Pancreas (tissue), 10 donors: ENCODE data around the gene POMGNT1. TPM values are rescaled to one million over a fixed set of nuclear protein-coding genes. Genes with fewer than 3 reads are reported as not detected.
A peak's percentile ranks its signal among the peaks of the same experiment; 100 is the strongest.

ENCODE experiments used
- ATAC-seq, 4 donors: fragments of 200-7000 bp; cut with Tn5 transposase; one replicate each; pipeline versions ENCODE4 v1.8.0 to v1.9.1; 2020; ENCODE audit warnings: mild to moderate bottlenecking in 4 of 4, moderate library complexity in 4 of 4
- DNase-seq, 6 donors: peaks; one replicate each; pipeline ENCODE4 v3.0.0-alpha.2; 2020
- FAIRE-seq: peaks from 2 replicates; lab custom pipeline; 2012; peaks lifted over from hg19 to GRCh38; lab: Jason Lieb, UNC
- H3K27ac ChIP-seq, 4 donors: fragments of 200-600 bp; sonication (generic); 1 replicate in 3 of 4; 2 replicates in 1 of 4; pipeline versions ENCODE4 v1.5.0 to v1.8.0; 2020
- H3K27me3 ChIP-seq, 4 donors: fragments of 200-600 bp; one replicate each; pipeline ENCODE4 v1.8.0; 2021
- H3K36me3 ChIP-seq, 3 donors: fragments of 200-600 bp; sonication (generic) in 1 of 3; one replicate each; pipeline versions ENCODE4 v1.5.0 to v1.8.0; 2020 to 2021
- H3K4me1 ChIP-seq, 3 donors: fragments of 200-600 bp; one replicate each; pipeline ENCODE4 v1.8.0; 2021
- H3K4me3 ChIP-seq, 4 donors: fragments of 200-600 bp; sonication (generic) in 2 of 4; one replicate each; pipeline versions ENCODE4 v1.5.0 to v1.8.0; 2020 to 2021
- H3K9me3 ChIP-seq, 4 donors: fragments of 200-600 bp; one replicate each; pipeline ENCODE4 v1.8.0; 2021
- CTCF ChIP-seq, 4 donors: fragments of 200-600 bp; sonication (generic) in 3 of 4; IDR thresholded peaks; one replicate each; pipeline versions ENCODE4 v1.5.0 to v1.8.0; 2021; ENCODE audit warnings: antibody characterized with exemption in 4 of 4
- WGBS, 2 donors: extraction: QIAGEN DNeasy Blood & Tissue Kit; methylation state at CpG; one replicate each; pipeline ENCODE4 v1.1.7; 2013; 5-methylcytosine and 5-hydroxymethylcytosine counted together
- intact Hi-C, 3 donors: fragments of 100-400 bp; cut with DNase I; formaldehyde crosslinking; loops; one replicate each; pipeline versions ENCODE4 v1.11.1 to v1.14.2; 2022
- polyA plus RNA-seq, 2 donors: library from polyadenylated mRNA; stranded (reverse); fragments of 200-250 nt; gene quantifications; one replicate each; pipeline ENCODE4 v1.2.3, GENCODE V29; 2013
- total RNA-seq, 6 donors: library from RNA; stranded (reverse); fragmentation: NEBNext Ultra II Directional in 4 of 6; extraction: Animal tissue kit (Norgen Biotek cat#: 25700) in 4 of 6; gene quantifications; one replicate each; pipeline versions ENCODE4 v1.2.1 to v1.2.4, GENCODE V29; 2021 to 2023
- donor health status: healthy with polysubstance abuse.
- donor health status: DM: no; HTN: no; CAD: no; lungs with moderate emphysema.
- donor health status: DM: no; HTN: no; CAD: no.
- donor health status: control.
- donor health status: control.
- donor health status: Bipolar disorder and iron deficiency.
- donor health status: DM: yes; HTN: yes; CAD: no.
- donor health status: DM: no; HTN: no; CAD: no.
- donor health status: DM: no; HTN: no; CAD: no.
- donor health status: DM: yes; HTN: yes; CAD: no.

Gene POMGNT1
- total and polyA plus RNA-seq, 8 donors, result 23.5 to 59.2 (median 36.1) TPM

GRCh38 chr1:46206399-46206798, 8.2 kb upstream of the POMGNT1 start:
- TF ChIP-seq CTCF (IDR thresholded peaks at IDR 0.05), result no peak
- Histone ChIP-seq H3K9me3 (no peaks in the 10 kb centered on the region), H3K4me1 (no peaks in the 10 kb centered on the region), H3K27me3 (no peaks in the 10 kb centered on the region), H3K27ac (no peak overlapping the region), H3K4me3 (no peak overlapping the region), H3K36me3 (no peaks in the 10 kb centered on the region)
- DNase-seq, result no peak
- WGBS, 2 donors, result 78 to 88% methylated on average over 2 of the region's 2 CpGs
- intact Hi-C loops, result no loop called here
- no peak for FAIRE-seq
- no peak for ATAC-seq

- ATAC-seq, result no peak
- Histone ChIP-seq H3K36me3 (no peaks in the 10 kb centered on the region), H3K27me3 (no peaks in the 10 kb centered on the region), H3K4me3 (no peak overlapping the region), H3K27ac (no peak overlapping the region), H3K4me1 (no peaks in the 10 kb centered on the region), H3K9me3 (no peaks in the 10 kb centered on the region)
- 25 to 40% methylated on average over 3 of the region's 3 CpGs for WGBS, 2 donors
- DNase-seq, result no peak
- no peak for TF ChIP-seq CTCF (IDR thresholded peaks at IDR 0.05)
- intact Hi-C loops, result no loop called here
- no peak for FAIRE-seq
Measured at GRCh38 chr1:46205791-46206190, 7.6 kb upstream of the POMGNT1 start.

- H3K27ac ChIP-seq, result no peak overlapping the region
- H3K27me3 ChIP-seq, result no peaks in the 10 kb centered on the region
- no peak for ATAC-seq
- intact Hi-C loops, result no loop called here
- TF ChIP-seq CTCF (IDR thresholded peaks at IDR 0.05), result no peak
- H3K9me3 ChIP-seq, result no peaks in the 10 kb centered on the region
- no peak for FAIRE-seq
- H3K36me3 ChIP-seq, result no peaks in the 10 kb centered on the region
- WGBS, 2 donors, result 80 to 89% methylated on average over 3 of the region's 3 CpGs
- no peaks in the 10 kb centered on the region for H3K4me1 ChIP-seq
- no peak for DNase-seq
- H3K4me3 ChIP-seq, result no peak overlapping the region
Measured at GRCh38 chr1:46205141-46205540, 6.9 kb upstream of the POMGNT1 start.

- Histone ChIP-seq H3K27me3 (no peaks in the 10 kb centered on the region), H3K4me3 (peak overlapping the region in 1 of 4 donors; percentile 47), H3K36me3 (no peaks in the 10 kb centered on the region), H3K4me1 (peaks cover 0 to 2% (median 0%) of the 10 kb centered on the region in 3 donors), H3K27ac (no peak overlapping the region), H3K9me3 (no peaks in the 10 kb centered on the region)
- ATAC-seq (no peak), FAIRE-seq (no peak), DNase-seq (no peak)
- WGBS, 2 donors, result 71 to 78% methylated on average over 5 of the region's 5 CpGs
- intact Hi-C loops, result no loop called here
- no peak for TF ChIP-seq CTCF (IDR thresholded peaks at IDR 0.05)
Measured at GRCh38 chr1:46204406-46204742, 6.1 kb upstream of the POMGNT1 start.

GRCh38 chr1:46203738-46204405, 5.6 kb upstream of the POMGNT1 start:
- Histone ChIP-seq H3K36me3 (no peaks in the 10 kb centered on the region), H3K4me3 (peak overlapping the region in 2 of 4 donors; percentile 35 to 47), H3K27ac (no peak overlapping the region), H3K9me3 (no peaks in the 10 kb centered on the region), H3K27me3 (no peaks in the 10 kb centered on the region), H3K4me1 (peaks cover 0 to 6% (median 0%) of the 10 kb centered on the region in 3 donors)
- no peak for TF ChIP-seq CTCF (IDR thresholded peaks at IDR 0.05)
- FAIRE-seq (no peak), DNase-seq (no peak), ATAC-seq (no peak)
- 74% methylated on average over 14 of the region's 14 CpGs for WGBS, 2 donors
- intact Hi-C loops, result no loop called here
